ENCODE measurements around the gene ANKMY2. TPM values are rescaled to one million over a fixed set of nuclear protein-coding genes. Genes with fewer than 3 reads are reported as not detected.
"Not testable (repeated sequence)": the region's sequence is repeated elsewhere in the genome, so short reads cannot be mapped to it uniquely, and the experiment has no call there.

The ANKMY2 gene
- total RNA-seq, 1 donor from 2014 or later: 29.5 TPM

GRCh38 chr7:16661924-16662323, 16.4 kb upstream of the ANKMY2 start:
- DNase-seq (ENCODE audit: low spot score) (no peak), ATAC-seq (no peak)
- intact Hi-C loops (cut with DNase I): no loop called here

GRCh38 chr7:16660702-16661464, 15.3 kb upstream of the ANKMY2 start:
- ATAC-seq (no peak), DNase-seq (ENCODE audit: low spot score) (no peak)
- intact Hi-C loops (cut with DNase I): no loop called here

GRCh38 chr7:16659854-16660497, 14.4 kb upstream of the ANKMY2 start:
- DNase-seq (ENCODE audit: low spot score); ATAC-seq; intact Hi-C loops (cut with DNase I): not testable (repeated sequence)

GRCh38 chr7:16657656-16658279, 12.2 kb upstream of the ANKMY2 start:
- intact Hi-C loops (cut with DNase I): no loop called here
- DNase-seq (ENCODE audit: low spot score) (no peak), ATAC-seq (no peak)

- DNase-seq (ENCODE audit: low spot score) (no peak), ATAC-seq (no peak)
- intact Hi-C loops (cut with DNase I): no loop called here
Measured at GRCh38 chr7:16656141-16656540, 10.6 kb upstream of the ANKMY2 start.

GRCh38 chr7:16655394-16655793, 9.8 kb upstream of the ANKMY2 start:
- ATAC-seq (no peak), DNase-seq (ENCODE audit: low spot score) (no peak)
- intact Hi-C loops (cut with DNase I): no loop called here

GRCh38 chr7:16652888-16653287, 7.3 kb upstream of the ANKMY2 start:
- intact Hi-C loops (cut with DNase I): no loop called here
- DNase-seq (ENCODE audit: low spot score) (no peak), ATAC-seq (no peak)

GRCh38 chr7:16652240-16652583, 6.7 kb upstream of the ANKMY2 start:
- intact Hi-C loops (cut with DNase I): no loop called here
- DNase-seq (ENCODE audit: low spot score) (no peak), ATAC-seq (peak; percentile 57)

- intact Hi-C loops (cut with DNase I): no loop called here
- ATAC-seq: no peak
Measured at GRCh38 chr7:16651396-16652239, 6.1 kb upstream of the ANKMY2 start.

GRCh38 chr7:16650266-16650665, 4.7 kb upstream of the ANKMY2 start:
- intact Hi-C loops (cut with DNase I): no loop called here
- no peak for ATAC-seq

More at GRCh38 chr7:16651396-16652239, 6.1 kb upstream of the ANKMY2 start:
- DNase-seq (ENCODE audit: low spot score): no peak

GRCh38 chr7:16649196-16649595, 3.6 kb upstream of the ANKMY2 start:
- DNase-seq (ENCODE audit: low spot score): no peak
- intact Hi-C loops (cut with DNase I): no loop called here
- ATAC-seq: no peak

More at GRCh38 chr7:16650266-16650665, 4.7 kb upstream of the ANKMY2 start:
- no peak for DNase-seq (ENCODE audit: low spot score)

GRCh38 chr7:16648551-16648950, 3.0 kb upstream of the ANKMY2 start:
- intact Hi-C loops (cut with DNase I): no loop called here
- ATAC-seq (no peak), DNase-seq (ENCODE audit: low spot score) (no peak)

- ATAC-seq (no peak), DNase-seq (ENCODE audit: low spot score) (no peak)
- intact Hi-C loops (cut with DNase I): no loop called here
Measured at GRCh38 chr7:16647435-16647960, 1.9 kb upstream of the ANKMY2 start.

GRCh38 chr7:16646472-16647072, 1.0 kb upstream of the ANKMY2 start:
- DNase-seq (ENCODE audit: low spot score): no peak
- intact Hi-C loops (cut with DNase I): no loop called here
- ATAC-seq: peak; percentile 5

- DNase-seq (ENCODE audit: low spot score) (peak; percentile 73), ATAC-seq (peak; percentile 50)
- intact Hi-C loops (cut with DNase I): no loop called here
Measured at GRCh38 chr7:16644636-16645592, 640 bp downstream of the ANKMY2 start.

GRCh38 chr7:16644157-16644556, 1.4 kb downstream of the ANKMY2 start:
- intact Hi-C loops (cut with DNase I): no loop called here
- ATAC-seq: no peak

More at GRCh38 chr7:16644157-16644556, 1.4 kb downstream of the ANKMY2 start:
- DNase-seq (ENCODE audit: low spot score): no peak
